ENCODE results near the gene FRY.

Gene FRY

GRCh38 chr13:31987535-31988170, 43.9 kb upstream of the FRY start:
- TF ChIP-seq TAF1 (IDR thresholded peaks at IDR 0.05; ENCODE audit: borderline replicate concordance, insufficient read depth, low read length) (no peak), POLR2AphosphoS5 (IDR thresholded peaks at IDR 0.05; ENCODE audit: low read depth, low read length) (no peak), SIN3A (IDR thresholded peaks at IDR 0.05; ENCODE audit: borderline replicate concordance, insufficient read depth, low read length) (no peak), FOXP2 (optimal IDR thresholded peaks at IDR 0.05; ENCODE audit: borderline replicate concordance, extremely low read depth, extremely low read length, insufficient read depth) (no peak), REST (IDR thresholded peaks at IDR 0.05; ENCODE audit: insufficient read depth in 1 of 2, low read depth in 2 of 2, low read length in 2 of 2) (no peak)

GRCh38 chr13:31996601-31997000, 35.0 kb upstream of the FRY start:
- TF ChIP-seq TAF1 (IDR thresholded peaks at IDR 0.05; ENCODE audit: borderline replicate concordance, insufficient read depth, low read length), result no peak
- TF ChIP-seq SIN3A (IDR thresholded peaks at IDR 0.05; ENCODE audit: borderline replicate concordance, insufficient read depth, low read length), result no peak
- TF ChIP-seq REST (IDR thresholded peaks at IDR 0.05; ENCODE audit: insufficient read depth in 1 of 2, low read depth in 2 of 2, low read length in 2 of 2), result no peak
- no peak for TF ChIP-seq FOXP2 (optimal IDR thresholded peaks at IDR 0.05; ENCODE audit: borderline replicate concordance, extremely low read depth, extremely low read length, insufficient read depth)
- no peak for TF ChIP-seq POLR2AphosphoS5 (IDR thresholded peaks at IDR 0.05; ENCODE audit: low read depth, low read length)

GRCh38 chr13:31997641-31998040, 33.9 kb upstream of the FRY start:
- TF ChIP-seq SIN3A (IDR thresholded peaks at IDR 0.05; ENCODE audit: borderline replicate concordance, insufficient read depth, low read length), result no peak
- TF ChIP-seq REST (IDR thresholded peaks at IDR 0.05; ENCODE audit: insufficient read depth in 1 of 2, low read depth in 2 of 2, low read length in 2 of 2), result no peak
- TF ChIP-seq FOXP2 (optimal IDR thresholded peaks at IDR 0.05; ENCODE audit: borderline replicate concordance, extremely low read depth, extremely low read length, insufficient read depth), result no peak
- TF ChIP-seq POLR2AphosphoS5 (IDR thresholded peaks at IDR 0.05; ENCODE audit: low read depth, low read length), result no peak
- TF ChIP-seq TAF1 (IDR thresholded peaks at IDR 0.05; ENCODE audit: borderline replicate concordance, insufficient read depth, low read length), result no peak

- TF ChIP-seq FOXP2 (optimal IDR thresholded peaks at IDR 0.05; ENCODE audit: borderline replicate concordance, extremely low read depth, extremely low read length, insufficient read depth) (no peak), REST (IDR thresholded peaks at IDR 0.05; ENCODE audit: insufficient read depth in 1 of 2, low read depth in 2 of 2, low read length in 2 of 2) (no peak), POLR2AphosphoS5 (IDR thresholded peaks at IDR 0.05; ENCODE audit: low read depth, low read length) (no peak), TAF1 (IDR thresholded peaks at IDR 0.05; ENCODE audit: borderline replicate concordance, insufficient read depth, low read length) (no peak), SIN3A (IDR thresholded peaks at IDR 0.05; ENCODE audit: borderline replicate concordance, insufficient read depth, low read length) (no peak)
Observed at GRCh38 chr13:31998131-31998530, 33.4 kb upstream of the FRY start.
